Cardiac muscle cell (in vitro differentiated cells and primary cell): ENCODE data around the gene TGFB2. TPM values are rescaled to one million over a fixed set of nuclear protein-coding genes. Genes with fewer than 3 reads are reported as not detected.

ENCODE experiments used
- DNase-seq, 2 donors: peaks; one replicate each; pipeline versions ENCODE4 v3.0.0 to v3.0.0-alpha.2; 2010 to 2017; ENCODE audit warnings: low read depth in 1 of 2, low spot score in 1 of 2
- H3K27ac ChIP-seq: fragments of 200-600 bp; sonication (generic); 2 replicates; pipeline ENCODE4 v1.5.1; 2016
- H3K27me3 ChIP-seq: fragments of 200-600 bp; sonication (generic); 2 replicates; pipeline ENCODE4 v1.6.0; 2016; ENCODE audit warnings: control low read depth
- H3K36me3 ChIP-seq: fragments of 200-600 bp; sonication (generic); 2 replicates; pipeline ENCODE4 v1.5.1; 2016; ENCODE audit warnings: control low read depth
- H3K4me1 ChIP-seq: fragments of 200-600 bp; sonication (generic); 2 replicates; pipeline ENCODE4 v1.8.1; 2017; ENCODE audit warnings: low read depth, mild to moderate bottlenecking, mixed run types
- H3K4me3 ChIP-seq: fragments of 200-600 bp; sonication (generic); 2 replicates; pipeline ENCODE4 v1.5.1; 2016; ENCODE audit warnings: mild to moderate bottlenecking
- H3K9me3 ChIP-seq: fragments of 200-600 bp; sonication (generic); 2 replicates; pipeline ENCODE4 v1.5.1; 2017; ENCODE audit warnings: low read depth, mild to moderate bottlenecking, control low read depth
- CTCF ChIP-seq: IDR thresholded peaks from 2 replicates; pipeline ENCODE4 v1.5.1; 2012; ENCODE audit warnings: low read depth, mild to moderate bottlenecking, low read length
- polyA plus RNA-seq: library from polyadenylated mRNA; unstranded; fragments of >200 nt; fragmentation: Nextera tagmentation; extraction: Ambion mirVana; gene quantifications from 2 replicates; pipeline ENCODE4 v1.2.1, GENCODE V29; 2016
- total RNA-seq: library from RNA; depleted of rRNA; stranded (reverse); fragments of >200 nt; gene quantifications from 2 replicates; pipeline ENCODE4 v1.2.3, GENCODE V29; 2016

TGFB2 gene
- total and polyA plus RNA-seq, 2 experiments from 2014 or later: 132 to 171 TPM

- no peak for TF ChIP-seq CTCF
- Histone ChIP-seq H3K4me3 (no peak overlapping the region), H3K27me3 (no peaks in the 10 kb centered on the region), H3K9me3 (no peaks in the 10 kb centered on the region), H3K27ac (peak overlapping the region; percentile 44), H3K36me3 (peaks cover 69% of the 10 kb centered on the region), H3K4me1 (peaks cover 30% of the 10 kb centered on the region)
- no peak for DNase-seq
Observed at GRCh38 chr1:218436346-218436745, 91.2 kb downstream of the TGFB2 start.

- Histone ChIP-seq H3K27me3 (no peaks in the 10 kb centered on the region), H3K4me3 (no peak overlapping the region), H3K9me3 (no peaks in the 10 kb centered on the region), H3K36me3 (peaks cover 72% of the 10 kb centered on the region), H3K27ac (peak overlapping the region; percentile 44), H3K4me1 (peaks cover 27% of the 10 kb centered on the region)
- no peak for TF ChIP-seq CTCF
- no peak for DNase-seq
Observed at GRCh38 chr1:218436997-218437396, 91.9 kb downstream of the TGFB2 start.

- Histone ChIP-seq H3K4me3 (no peak overlapping the region), H3K9me3 (no peaks in the 10 kb centered on the region), H3K36me3 (peaks cover 74% of the 10 kb centered on the region), H3K27ac (peak overlapping the region; percentile 85), H3K4me1 (peaks cover 21% of the 10 kb centered on the region), H3K27me3 (no peaks in the 10 kb centered on the region)
- no peak for TF ChIP-seq CTCF
- DNase-seq: peak in 1 of 2 donors; percentile 18
Observed at GRCh38 chr1:218439541-218440295, 94.6 kb downstream of the TGFB2 start.

- H3K27ac ChIP-seq: peak overlapping the region; percentile 78
- H3K27me3 ChIP-seq: no peaks in the 10 kb centered on the region
- no peaks in the 10 kb centered on the region for H3K9me3 ChIP-seq
- no peak for DNase-seq
- peaks cover 14% of the 10 kb centered on the region for H3K4me1 ChIP-seq
- TF ChIP-seq CTCF: no peak
- peaks cover 39% of the 10 kb centered on the region for H3K36me3 ChIP-seq
- H3K4me3 ChIP-seq: no peak overlapping the region
Observed at GRCh38 chr1:218443255-218443654, 98.1 kb downstream of the TGFB2 start.

GRCh38 chr1:218444173-218444572, 99.0 kb downstream of the TGFB2 start:
- Histone ChIP-seq H3K4me1 (peaks cover 12% of the 10 kb centered on the region), H3K27me3 (no peaks in the 10 kb centered on the region), H3K36me3 (peaks cover 34% of the 10 kb centered on the region), H3K27ac (peak overlapping the region; percentile 78), H3K4me3 (no peak overlapping the region), H3K9me3 (no peaks in the 10 kb centered on the region)
- no peak for TF ChIP-seq CTCF
- DNase-seq: no peak
